Fibroblast of the conjunctiva (primary cell): ENCODE data around the gene TNIK.
"Not testable (repeated sequence)": the region's sequence is repeated elsewhere in the genome, so short reads cannot be mapped to it uniquely, and the experiment has no call there.

Experiments
- DNase-seq: peaks from one replicate; pipeline ENCODE4 v3.0.0-alpha.2; 2010; ENCODE audit warnings: low read depth

The TNIK gene

DNA sequence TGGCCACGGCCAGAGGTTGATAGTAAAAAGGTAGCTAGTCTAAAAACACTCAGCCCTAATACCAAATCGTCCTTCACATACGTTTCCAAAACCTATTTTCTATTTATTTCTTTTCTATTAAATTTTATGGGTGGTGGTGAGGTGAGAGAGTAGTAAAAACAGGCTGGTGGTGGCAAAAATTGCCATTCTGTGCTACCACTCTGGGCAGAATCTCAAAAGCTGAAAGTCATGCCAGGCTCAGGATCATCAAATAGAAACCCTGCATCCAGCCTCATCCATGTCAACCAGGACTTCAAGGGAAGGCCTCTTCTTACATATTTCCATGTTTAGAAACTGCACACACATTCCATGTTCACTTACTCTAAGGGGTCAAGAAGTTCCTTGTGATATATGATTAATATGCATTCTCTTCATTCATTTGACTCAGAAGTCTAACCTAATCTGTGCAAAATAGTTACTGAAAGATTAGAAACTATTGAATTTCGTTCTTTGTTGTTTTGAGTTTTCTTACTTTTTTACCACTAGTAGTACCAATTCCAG is 153.1 kb downstream of the TNIK start:
- no peak for DNase-seq

DNA sequence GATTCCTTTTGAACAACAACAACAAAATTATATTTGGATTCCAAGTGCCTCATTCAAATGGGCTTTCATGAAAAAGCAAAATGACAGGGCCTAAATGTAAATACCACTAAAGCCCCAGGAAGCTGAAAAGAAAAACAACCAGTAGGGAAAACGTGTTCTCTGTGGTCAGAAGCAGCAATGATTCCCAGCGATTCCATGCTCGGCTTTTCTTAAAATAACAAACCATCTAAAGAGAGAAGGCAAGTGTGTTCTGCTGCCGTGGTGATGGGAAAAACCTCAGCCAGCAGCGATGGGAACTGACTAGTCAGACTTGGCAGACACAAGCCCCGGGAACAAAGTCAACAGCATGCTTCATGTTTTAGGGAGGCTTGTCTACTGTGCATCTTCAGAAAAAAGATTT is 153.6 kb downstream of the TNIK start:
- DNase-seq: peak; percentile 71

DNA sequence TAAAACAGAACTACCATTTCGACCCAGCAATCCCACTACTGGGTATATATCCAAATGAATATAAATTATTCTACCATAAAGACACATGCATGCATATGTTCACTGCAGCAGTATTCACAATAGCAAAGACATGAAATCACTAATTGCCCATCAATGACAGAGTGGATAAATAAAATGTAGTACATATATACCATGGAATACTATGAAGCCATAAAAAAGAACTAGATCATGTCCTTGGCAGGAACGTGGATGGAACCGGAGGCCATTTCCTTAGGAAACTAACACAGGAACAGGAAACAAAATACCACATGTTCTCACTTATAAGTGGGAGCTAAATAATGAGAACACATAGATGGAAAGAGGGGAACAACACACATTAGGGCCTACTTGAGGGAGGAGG is 154.4 kb downstream of the TNIK start:
- not testable (repeated sequence) for DNase-seq

DNA sequence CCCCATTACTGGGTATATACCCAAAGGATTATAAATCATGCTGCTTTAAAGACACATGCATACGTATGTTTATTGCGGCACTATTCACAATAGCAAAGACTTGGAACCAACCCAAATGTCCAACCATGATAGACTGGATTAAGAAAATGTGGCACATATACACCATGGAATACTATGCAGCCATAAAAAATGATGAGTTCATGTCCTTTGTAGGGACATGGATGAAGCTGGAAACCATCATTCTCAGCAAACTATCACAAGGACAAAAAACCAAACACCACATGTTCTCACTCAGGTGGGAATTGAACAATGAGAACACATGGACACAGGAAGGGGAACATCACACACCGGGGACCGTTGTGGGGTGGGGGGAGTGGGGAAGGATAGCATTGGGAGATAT is 155.7 kb downstream of the TNIK start:
- not testable (repeated sequence) for DNase-seq

DNA sequence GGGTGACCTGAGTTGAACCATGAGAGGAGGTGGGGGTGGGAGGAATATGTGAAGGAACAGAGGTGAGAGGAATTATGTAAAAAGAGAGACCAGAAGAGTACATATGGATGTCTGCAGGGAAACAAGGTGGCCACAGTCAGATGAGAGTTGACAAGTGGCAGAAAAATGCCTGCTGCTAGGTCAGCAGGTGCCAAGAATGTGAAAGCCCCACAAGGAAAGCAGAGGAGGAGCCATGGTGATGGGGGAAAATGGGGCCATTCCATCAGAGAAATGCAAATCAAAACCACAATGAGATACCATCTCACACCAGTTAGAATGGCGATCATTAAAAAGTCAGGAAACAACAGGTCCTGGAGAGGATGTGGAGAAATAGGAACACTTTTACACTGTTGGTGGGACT is 156.2 kb downstream of the TNIK start:
- not testable (repeated sequence) for DNase-seq

DNA sequence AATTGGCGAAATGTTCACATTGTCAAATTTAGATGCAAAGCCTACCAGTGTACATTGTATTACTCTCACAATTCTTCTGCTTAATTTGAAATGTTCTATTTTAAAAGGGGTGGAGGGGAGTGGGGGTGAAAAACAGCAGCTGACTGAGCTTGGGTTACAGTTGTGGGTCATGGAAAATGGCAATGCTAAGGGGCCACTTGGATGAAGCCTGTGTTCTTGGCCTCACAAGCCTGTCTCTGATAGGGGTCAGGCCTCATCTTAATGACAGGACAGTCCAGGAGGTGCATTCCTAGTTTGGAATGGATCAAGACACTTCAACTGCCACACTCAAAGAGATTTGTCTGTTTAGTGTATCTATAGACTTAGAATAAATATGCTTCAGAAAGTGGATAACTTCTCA is 158.2 kb downstream of the TNIK start:
- no peak for DNase-seq

DNA sequence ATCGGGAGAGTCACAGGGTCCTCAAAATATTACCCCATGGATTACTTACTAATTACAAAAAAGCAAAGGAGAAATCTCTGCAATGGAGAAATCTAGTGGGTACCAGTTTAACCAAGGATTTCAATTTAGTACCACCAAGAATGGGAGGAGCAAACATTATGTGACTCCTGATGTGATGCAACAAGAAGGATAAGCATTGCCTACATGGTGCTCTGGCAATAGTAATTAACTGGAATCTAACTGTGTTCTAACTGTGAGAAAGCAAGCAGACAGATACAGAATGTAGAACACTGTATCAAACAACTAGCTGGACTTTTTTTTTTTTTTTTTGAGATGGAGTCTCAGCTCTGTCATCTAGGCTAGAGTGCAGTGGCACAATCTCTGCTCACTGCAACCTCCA is 159.2 kb downstream of the TNIK start:
- no peak for DNase-seq

DNA sequence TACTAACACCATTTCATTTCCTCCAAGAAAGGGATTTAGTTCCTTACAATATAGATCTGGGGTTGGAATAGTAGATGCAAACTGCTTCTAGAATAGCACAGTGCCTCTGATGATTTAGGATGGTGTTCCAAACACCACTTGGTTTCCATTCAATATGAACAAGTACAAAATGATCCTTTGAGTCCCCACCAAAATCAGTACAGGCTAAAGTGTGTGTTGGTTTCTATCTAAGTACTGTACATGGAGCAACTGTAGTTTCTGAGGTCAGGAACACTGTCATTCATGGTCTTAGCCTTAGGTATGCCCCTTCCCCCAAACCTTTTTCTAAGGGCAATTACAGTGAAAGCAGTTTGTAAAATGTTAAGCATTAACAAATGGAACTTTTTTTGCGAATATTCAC is 162.3 kb downstream of the TNIK start:
- DNase-seq: no peak

DNA sequence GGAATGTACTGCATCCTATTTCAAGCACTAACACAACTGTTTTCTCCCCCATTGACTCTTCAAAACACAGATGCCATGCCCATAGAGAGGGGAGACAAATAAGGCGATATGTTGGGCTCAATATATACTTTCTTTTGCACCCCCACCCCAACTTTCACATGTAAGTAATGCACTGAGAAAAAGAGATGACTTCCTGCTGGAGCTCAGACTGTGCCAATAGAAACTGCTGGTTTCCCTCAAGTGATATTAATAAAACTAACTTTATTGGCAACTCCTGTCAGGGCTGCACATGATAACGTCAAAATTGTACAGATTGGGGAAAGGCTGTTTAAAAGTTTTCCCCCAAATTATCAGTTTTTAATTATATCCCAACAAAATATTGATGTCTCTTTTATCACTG is 163.0 kb downstream of the TNIK start:
- no peak for DNase-seq

DNA sequence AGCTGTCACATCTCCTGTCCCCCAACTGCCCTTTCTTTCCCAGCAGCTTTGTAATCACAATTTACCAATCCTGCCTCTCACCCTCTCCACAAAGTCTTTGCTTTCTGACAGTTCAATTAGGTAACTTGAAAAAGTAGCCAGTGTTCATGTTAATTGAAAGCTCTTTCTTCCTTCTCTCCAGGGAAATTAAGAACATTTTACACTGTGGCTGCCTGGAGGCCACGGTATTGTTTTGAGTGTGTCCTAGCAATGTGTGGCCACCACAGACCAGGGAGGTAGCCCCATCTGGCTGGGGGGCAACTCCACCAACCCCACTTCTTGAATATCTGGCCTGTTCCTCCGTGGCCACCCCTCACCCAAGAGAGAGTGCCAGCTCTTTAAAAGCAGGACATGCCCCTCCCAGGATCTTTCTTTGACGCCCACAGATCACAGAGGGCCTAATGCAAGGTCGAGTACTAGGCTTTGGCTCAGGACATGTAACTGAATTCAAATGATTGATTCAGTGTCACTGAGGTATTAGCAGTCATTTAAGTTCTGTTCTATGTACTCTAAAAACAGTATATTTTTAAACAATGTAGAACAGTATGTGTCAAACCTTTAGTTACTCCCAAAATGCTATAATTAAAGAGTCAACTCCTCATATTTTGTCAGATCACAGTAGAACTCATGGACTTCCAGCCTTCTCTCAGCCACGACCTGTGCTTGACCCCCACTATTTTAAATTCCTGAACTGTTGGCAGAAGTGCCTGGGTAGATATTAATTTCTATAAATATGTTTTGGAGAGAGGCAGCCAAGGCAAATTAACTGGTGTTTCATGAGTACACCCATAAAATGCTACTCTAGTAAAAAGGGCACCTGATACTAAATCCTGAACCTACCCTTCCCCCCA is 164.5 kb downstream of the TNIK start:
- DNase-seq: no peak

DNA sequence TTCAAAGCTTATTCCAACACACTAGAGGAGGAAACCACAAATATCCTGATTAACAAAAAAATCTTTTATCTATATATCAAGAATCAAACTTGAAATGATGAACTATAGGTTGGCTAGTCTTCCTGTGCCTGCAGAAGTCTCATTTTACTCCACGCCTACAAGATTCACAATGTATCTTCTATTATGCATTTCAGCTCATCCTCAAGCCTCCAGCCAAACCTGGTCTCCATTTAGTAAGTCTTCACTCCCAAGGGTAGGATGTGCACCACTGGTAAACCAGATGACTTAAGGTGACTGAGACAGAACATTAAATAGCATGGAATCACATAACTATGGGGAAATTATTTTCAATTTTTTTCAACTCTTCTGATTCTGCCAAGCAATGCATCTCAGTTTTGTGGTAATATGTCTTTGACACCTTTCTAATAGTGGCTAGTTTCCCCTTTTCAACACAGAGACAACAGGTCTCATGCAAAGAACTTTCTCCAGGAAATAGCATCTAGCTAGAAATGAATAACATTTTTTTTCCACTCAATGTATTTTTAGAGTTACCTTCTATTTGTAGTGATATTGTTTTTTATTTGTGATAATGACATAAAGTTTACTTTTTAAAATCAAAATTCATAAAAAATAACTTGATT is 166.9 kb downstream of the TNIK start:
- DNase-seq: no peak

DNA sequence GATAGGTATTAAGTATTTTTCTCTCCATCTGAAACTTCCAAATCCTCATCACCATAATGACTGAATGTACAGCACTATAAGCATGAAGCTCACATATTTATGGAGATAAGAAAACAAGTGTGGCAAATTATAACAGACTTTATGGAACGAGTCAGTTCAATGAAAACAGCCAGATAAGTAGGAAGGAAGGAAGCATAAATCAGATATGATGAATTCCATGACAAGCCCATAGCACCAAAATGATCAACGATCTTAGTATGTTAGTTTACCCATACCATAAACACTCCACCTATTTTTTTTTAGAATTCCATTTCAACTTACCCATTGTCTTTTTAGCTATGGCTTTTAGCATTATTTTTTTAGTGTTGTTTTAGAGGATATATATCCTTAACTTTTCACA is 169.5 kb downstream of the TNIK start:
- DNase-seq: no peak

DNA sequence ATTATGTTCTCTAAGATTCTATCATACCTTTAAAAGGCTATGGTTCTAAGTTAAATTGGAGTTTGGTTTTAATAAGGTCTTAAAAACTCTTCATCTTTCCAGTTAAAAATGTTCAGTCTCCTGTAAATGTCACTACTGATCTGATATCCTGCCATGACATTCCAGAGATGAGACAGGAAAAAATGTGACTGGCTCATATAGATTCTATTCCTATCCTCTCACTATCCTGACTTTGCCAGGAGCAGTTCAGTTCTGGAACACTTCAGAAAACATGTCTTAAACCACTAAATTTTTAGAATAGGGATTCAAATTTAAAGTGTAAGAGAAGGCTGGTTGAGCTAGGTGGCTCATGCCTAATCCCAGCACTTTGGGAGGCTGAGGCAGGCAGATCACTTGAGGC is 170.9 kb downstream of the TNIK start:
- DNase-seq: no peak

DNA sequence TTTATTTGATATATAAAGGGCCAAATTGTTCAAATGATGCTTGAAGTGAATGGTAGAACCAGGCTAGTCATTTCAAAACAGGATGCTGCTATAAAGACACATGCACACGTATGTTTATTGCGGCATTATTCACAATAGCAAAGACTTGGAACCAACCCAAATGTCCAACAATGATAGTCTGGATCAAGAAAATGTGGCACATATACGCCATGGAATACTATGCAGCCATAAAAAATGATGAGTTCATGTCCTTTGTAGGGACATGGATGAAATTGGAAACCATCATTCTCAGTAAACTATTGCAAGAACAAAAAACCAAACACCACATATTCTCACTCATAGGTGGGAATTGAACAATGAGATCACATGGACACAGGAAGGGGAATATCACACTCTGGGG is 172.4 kb downstream of the TNIK start:
- not testable (repeated sequence) for DNase-seq

DNA sequence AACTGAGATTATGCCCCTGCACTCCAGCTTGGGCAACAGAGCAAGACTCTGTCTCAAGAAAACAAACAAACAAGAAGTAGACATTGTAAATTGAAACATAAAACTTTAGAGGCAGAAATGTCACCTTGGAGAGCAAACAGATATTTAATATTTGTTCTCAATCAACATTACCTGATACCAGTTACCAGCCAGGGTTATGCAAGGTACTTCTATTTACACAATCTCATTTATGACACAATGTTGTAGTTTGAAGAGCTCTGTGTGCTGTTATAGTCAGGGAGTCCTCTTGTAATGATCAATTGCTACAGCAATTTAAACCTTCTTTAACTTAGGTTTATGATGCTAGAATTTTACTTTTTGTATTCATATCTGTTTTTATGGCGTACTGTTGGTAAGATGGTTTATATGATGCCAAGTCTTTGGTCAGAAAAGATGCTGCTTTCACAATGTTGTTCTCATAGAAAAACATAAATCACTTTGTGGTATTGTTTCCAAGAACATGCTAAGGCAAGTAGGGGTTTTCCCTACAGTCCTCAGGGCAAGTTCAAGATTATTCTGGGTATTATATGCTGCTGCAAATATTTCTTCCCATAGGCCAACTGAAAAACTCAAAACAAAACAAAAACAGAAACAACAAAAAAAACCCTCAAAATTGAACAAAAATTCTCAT is 173.5 kb downstream of the TNIK start:
- DNase-seq: no peak

DNA sequence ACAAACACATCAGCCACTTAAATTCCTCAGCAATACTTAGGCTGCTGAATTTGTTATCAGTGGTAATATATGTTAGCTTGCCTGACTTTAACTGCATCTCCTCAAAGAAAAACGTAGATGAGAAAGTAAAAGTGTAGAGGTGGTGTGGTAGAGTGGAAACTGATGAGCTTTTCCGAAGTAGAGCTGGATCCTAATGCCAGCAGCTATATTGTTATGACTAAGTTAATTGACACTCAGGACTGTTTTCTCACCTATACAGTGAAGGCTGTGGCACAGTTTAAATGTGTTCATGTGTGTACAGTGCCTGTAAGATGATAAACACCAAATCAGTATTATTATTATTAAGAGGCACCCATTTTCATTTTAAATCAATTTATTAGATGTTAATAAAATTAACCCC is 174.9 kb downstream of the TNIK start:
- no peak for DNase-seq

DNA sequence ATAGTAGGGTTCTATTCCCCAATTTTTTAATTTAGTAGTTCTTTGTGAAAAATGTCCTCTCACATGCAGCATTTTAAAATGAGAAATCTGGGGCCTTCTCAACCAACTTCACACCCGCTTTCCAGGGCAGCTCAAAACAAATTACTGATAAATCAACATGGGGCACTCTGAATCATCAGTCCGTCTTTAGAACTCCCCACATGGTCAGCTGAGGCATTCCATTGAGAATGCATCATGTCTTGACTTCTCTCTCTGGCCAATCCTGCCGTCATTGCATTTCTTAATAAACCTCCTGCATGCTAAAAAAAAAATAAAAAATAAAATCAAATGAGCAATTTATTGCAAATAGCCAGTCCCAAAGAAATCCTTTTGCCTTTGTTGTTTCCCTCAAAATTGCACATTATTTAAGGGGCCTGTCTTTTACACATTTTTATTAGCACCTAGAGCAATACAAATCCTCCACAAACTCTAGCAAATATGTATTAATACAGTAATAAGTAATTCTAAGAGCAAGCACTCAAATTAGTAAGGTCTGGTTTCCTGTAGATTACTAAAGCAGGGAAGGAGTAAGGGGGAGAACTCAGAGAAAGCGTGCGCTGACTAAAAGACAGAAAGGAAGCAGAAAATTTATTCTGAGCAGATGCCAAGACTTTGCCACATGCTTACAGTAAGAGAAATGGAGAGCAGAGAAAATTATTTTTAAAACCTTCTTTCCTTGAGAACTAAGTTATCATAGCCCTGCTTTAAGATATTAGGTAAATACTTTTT is 175.7 kb downstream of the TNIK start:
- DNase-seq: peak; percentile 85

DNA sequence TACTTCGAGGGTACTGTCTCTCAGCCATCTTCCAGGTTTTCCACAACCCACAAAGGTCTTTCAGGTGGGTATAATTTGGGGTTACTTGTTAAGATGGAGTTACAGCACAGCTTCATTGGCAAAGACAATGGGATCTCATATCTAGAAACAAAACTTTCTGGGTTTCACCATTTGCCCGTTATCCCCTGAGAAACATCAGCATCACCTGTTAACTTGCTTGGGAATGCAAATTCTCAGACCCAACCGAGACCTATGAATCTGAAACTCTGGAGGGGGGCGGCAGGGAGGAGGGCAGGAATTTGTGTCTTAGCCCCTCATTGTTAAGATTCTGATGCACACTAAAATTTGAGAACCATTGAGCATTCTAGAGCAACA is 176.4 kb downstream of the TNIK start:
- DNase-seq: no peak

DNA sequence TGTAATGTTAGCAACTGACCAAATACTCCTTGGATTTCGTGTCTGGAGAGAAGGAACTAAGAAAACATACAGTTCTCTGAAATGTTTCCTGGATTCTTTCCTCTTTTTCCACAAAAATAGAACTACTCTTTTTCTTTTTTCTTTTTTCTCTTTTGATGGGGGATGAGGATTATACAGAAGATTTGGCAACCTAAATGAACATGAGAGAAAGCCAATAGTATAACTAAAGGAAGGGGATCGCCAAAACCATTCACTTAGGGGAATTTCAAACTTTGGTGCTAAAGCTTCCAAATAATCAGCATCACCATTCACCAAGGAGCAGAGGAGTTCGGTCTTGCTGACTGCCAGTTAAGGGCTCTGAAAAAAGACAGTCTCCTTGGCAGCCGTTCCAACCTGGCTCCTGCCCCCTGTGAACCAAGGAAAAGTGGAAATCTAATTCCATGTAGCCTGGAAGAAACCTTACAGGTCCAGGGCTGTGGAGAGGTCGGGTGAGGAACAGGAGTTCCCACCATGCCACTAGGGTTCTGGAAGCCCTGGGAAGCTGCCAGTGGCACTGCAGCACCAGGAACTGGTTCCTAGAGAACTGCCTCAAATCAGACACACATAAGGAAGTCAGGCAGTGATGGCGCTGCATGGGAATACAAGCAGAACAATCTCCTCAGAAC is 176.9 kb downstream of the TNIK start:
- DNase-seq: no peak

DNA sequence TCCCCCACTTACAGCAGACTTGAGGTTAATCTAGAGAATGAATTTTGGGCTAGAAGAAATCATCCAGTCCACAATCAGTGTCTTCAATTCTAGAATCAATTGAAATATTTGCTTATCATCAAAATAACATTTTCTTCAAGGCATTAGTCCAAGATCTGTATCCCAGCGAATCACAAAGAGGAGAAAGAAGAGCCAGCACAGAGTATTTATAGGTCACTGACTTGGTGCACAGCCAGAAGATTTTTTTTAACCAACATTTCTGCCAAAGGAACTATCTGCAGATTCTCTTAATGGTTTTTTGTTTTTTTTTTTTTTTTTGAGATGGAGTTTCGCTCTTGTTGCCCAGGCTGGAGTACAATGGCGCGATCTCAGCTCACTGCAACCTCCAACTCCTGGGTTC is 178.2 kb downstream of the TNIK start:
- peak; percentile 26 for DNase-seq

DNA sequence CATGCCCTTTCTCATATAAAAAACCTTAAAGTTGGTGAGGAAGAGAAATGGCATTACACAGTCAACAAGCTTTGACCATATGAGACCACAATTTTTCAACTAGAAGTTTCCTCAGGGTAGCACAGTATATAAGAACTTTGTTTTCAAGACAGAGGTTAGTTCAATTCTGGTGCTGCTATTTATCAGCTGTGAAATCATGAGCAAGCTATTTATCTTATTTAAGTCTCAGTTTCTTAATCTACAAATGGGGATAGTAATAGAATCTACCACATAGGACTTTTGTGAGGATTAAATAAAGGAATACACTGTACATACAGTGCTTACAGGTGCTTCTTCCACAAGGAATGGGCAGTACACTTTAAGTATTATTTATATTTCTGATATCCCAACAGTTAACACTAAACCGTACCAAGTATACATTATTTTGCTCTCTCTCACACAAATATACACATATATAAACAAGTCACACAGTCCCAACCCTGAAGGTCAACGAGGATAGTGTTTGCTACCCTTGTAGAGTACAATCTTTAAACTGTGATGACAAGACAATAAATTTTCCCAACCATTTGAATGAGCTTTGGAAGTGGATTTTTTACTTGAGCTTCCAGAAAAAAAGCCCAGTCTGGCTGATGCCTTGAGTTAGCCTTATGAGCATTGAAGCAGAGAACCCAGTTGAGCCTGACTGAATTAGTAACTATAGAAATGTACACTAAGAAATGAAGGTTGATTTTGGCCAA is 178.8 kb downstream of the TNIK start:
- no peak for DNase-seq
